NCI-H1105 treated with DMSO at 0.1 percent for 48 hours (cell line): ENCODE measurements around the gene HNRNPF.
"Not testable (repeated sequence)": the region's sequence is repeated elsewhere in the genome, so short reads cannot be mapped to it uniquely, and the experiment has no call there.

Experiments
- DNase-seq: peaks from one replicate; lab custom pipeline; 2025; lab: John Stamatoyannopoulos, UW

Gene HNRNPF

GRCh38 chr10:43348511-43349312 is 60.3 kb downstream of the HNRNPF start:
- peak; percentile 38 for DNase-seq

GRCh38 chr10:43347997-43348396 is 61.0 kb downstream of the HNRNPF start:
- DNase-seq: no peak

- DNase-seq: no peak
Observed at GRCh38 chr10:43344051-43344450, 64.9 kb downstream of the HNRNPF start.

GRCh38 chr10:43343126-43343525 is 65.9 kb downstream of the HNRNPF start:
- DNase-seq: no peak

GRCh38 chr10:43342279-43343125 is 66.5 kb downstream of the HNRNPF start:
- DNase-seq: no peak

- DNase-seq: no peak
Observed at GRCh38 chr10:43341450-43341849, 67.5 kb downstream of the HNRNPF start.

GRCh38 chr10:43340619-43341018 is 68.4 kb downstream of the HNRNPF start:
- no peak for DNase-seq

GRCh38 chr10:43340101-43340500 is 68.9 kb downstream of the HNRNPF start:
- no peak for DNase-seq

- DNase-seq: no peak
Observed at GRCh38 chr10:43339136-43339535, 69.8 kb downstream of the HNRNPF start.

GRCh38 chr10:43338117-43338516 is 70.9 kb downstream of the HNRNPF start:
- DNase-seq: no peak

- DNase-seq: not testable (repeated sequence)
Observed at GRCh38 chr10:43337536-43337935, 71.5 kb downstream of the HNRNPF start.

- no peak for DNase-seq
Observed at GRCh38 chr10:43336641-43337318, 72.2 kb downstream of the HNRNPF start.

GRCh38 chr10:43336061-43336460 is 72.9 kb downstream of the HNRNPF start:
- DNase-seq: no peak
